NCI-H748 (cell line): ENCODE results near the gene GPR26.
A peak's percentile ranks its signal among the peaks of the same experiment; 100 is the strongest.

Experiments
- DNase-seq: peaks from one replicate; lab custom pipeline; 2025; ENCODE audit not compliant: unreplicated experiment; lab: John Stamatoyannopoulos, UW

The GPR26 gene

DNA sequence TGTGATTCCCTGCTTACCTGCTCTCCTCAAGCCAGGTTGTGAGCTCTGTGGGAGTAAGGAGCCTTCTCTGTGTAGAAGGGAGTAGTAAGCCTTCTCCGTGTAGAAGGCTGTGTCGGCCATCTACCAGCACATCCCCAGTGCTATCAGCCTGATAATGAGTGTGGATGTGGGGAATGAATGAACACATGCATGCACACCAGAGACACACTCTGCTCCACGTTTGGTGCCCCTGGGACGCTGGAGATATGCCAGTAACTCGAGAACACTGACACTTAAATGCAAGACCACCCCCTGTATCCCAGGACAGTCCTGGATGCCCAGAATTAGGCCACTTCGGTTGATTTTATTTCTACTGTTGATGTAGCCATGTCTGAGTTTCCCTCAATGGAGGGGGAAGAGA is 21.1 kb upstream of the GPR26 start:
- DNase-seq, result no peak

DNA sequence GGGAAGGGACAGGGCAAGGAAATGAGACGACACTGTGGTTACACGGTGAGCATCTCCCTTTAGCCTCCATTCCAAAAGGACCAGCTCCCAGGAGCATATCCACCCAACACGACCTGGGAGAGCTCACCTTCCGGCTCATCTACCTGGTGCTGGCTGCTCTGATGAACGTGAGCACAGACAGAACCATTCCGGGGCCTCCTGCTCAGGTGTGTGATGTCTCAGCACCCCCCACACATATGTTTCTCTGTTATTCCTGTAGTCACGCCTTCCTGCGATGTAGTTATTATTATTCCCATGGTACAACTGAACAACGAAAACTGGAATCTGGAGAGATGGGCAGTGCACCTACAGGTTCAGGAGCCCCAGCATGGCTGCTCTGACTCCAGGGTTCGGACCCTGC is 20.5 kb upstream of the GPR26 start:
- DNase-seq, result no peak

DNA sequence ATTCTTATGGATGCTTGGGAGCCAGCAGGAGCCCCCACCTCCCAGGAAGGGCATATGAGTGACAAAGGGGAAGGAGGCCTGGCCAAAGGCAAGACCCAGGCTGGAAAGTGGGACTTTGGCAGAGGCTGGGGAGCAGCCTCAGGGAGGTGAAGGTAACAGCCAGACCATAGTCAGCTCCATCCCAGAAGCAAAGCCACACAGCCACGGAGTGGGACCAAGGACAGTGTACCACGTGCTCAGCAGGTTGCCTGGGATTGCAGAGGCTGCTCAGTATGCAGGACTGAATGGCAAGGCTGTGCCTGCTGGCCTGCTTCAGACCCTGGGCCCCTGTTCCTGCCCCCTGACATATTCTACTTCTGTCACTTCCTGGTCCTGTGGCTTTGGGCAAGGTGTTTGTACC is 17.6 kb upstream of the GPR26 start:
- no peak for DNase-seq

DNA sequence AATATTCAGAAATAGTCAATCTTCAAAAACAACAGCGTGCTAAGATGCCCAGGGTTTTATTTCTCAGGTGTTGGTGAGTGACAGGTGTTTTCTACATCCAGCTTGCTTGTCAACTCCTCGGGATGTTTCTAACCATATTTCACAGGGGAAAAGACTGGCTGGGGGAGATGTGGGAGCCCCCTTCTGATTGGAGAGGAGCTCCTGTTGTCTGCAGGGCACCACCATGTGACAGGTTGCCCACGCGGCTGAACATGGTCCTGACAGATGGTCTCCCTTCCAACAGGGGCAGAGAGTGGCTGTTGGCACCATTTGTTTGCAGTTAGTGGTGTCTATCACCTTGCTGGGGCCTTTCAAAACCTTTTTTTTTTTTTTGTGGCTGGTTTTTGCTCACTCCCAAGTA is 16.5 kb upstream of the GPR26 start:
- DNase-seq, result no peak

DNA sequence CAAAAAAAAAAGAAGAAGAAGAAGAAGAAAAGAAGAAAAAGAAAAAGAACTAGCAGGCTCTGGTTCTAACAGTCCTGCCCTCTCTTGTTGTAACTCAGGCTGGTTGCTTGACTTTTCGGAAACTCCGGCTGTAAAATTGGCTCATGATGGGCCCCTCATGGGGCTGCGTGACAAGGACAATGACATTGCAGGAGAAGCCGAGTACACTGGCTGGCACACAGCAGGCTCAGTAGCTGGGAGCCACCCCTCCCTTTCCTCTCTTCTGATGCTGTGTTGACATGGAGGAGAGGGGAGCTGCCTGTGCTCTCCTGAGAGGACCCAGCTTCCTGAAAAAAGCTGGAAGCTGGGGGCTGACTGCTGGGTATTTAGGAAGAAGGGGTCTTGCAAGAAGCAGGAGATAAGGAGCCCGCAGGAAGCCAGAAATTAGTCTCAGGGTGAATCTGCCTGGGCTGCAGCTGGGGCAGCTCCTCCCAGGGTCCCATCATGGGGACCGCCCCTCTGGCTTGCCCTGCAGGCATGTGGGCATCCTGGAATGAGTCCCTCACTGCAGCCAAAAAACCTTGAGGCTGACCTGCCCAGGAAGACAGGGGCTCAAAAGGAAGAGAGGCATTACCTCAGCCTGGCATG is 14.6 kb upstream of the GPR26 start:
- no peak for DNase-seq

DNA sequence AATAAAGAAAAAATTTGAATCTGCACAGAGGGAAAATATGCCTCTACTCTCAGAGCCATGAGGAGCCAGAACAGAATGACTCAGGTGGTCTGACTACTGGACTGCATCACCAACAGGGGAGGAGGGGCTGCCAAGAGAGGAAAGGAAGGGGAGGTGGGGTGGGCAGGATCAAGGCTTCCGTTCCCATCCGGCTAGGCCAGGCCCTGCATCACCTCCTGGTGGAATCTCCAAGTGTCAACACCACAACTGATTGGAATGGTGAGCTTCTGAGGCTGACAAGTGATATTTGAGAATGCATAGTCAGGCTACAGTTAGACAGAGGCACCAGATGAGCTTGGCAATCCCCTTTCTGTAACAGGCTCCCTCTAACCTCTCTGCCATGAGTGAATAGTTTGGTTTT is 10.4 kb upstream of the GPR26 start:
- DNase-seq, result no peak

DNA sequence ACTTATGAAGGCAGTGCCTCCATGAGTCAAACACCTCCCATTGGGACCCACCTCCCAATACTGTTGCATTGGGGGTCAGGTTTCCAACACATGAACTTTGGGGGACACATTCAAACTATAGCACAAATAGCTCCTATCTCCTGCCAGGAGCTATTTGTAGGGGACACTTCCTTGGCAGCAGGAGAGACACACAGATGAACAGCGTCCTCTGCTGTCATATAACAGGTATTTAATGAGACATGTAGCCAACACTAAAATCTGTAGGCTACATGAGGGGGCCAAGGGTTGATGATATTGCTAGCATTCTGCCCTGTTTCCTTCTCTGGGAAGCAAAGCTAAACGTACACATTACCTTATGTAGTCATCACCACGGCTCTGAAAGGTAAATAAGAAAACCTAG is 2.6 kb upstream of the GPR26 start:
- DNase-seq, result peak; percentile 11

DNA sequence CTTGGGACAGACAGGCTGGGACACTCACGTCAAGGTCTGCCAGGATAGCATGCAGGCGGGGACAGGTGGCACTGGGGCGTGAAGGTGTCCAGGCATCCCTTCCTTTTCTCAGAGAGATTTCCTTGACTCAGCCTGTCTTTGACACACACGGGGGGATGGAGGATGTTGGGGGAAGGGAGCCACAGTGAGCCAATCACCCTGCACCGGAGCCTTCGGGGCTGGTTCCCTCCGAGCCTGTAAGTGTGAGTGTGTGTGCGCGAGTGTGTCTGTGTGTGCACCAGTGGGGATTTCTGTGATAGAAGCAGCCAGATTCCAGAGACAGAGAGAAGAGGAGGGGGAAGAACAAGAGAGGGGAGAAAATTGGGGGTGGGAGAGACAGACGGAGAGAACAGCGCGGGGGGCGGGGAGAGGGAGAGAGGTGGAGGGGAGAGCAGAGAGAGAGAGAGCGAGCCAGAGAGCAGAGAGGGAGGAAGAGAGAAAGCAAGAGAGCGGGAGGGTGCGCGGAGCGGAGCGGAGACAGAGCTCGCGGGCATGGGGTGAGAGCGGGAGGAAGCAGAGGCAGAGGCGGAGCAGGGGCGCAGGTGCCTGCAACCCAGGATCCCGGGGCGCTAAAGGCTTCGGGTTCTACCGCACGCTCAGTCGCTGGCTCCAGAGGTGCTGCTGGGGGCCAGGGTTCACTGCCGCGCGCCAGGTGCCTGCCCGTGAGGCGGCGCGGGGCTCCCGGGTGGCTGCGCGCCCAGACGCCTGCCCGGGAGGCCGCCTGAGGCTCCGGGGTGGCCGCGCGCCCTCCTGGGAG is 466 bp upstream of the GPR26 start:
- DNase-seq, result peak; percentile 20

DNA sequence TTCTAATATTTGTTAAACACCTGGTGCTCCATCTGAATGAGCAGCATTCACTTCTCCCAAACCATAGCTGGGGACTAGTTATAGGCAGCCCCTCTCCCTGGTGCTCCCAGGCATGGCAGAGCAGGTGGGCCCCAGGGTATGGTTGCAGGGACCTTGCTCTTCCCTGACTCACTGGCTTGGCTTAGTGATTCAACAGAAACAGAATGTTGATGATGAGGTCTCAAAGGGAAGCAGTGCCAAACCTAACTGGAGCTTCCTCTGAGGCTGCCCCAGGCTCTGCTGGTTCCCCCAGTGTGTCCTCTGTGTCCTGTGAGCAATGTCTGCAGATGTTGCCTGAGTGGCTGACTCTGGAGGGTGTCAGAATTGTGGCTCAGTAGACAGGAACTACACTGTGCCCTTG is 3.7 kb downstream of the GPR26 start:
- DNase-seq, result no peak

DNA sequence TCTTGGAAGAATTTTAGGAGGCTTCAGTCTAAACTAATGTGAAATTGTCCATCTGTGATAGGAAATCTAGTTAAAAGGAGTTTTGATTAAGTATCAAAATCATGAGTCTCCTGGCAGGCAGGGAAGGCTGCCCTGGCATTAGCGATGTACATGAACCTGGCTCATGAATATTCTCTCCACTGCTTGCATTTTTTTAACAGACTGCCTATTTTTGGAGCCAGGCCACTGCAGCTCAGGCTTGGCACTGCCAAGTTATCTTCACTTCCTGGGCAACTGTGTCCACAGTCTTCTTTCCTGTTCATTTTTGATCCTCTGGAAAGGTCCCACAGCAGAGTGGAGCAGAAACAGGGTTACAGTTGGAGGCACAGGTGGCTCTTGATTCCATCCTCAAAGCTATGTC is 7.0 kb downstream of the GPR26 start:
- DNase-seq, result no peak

DNA sequence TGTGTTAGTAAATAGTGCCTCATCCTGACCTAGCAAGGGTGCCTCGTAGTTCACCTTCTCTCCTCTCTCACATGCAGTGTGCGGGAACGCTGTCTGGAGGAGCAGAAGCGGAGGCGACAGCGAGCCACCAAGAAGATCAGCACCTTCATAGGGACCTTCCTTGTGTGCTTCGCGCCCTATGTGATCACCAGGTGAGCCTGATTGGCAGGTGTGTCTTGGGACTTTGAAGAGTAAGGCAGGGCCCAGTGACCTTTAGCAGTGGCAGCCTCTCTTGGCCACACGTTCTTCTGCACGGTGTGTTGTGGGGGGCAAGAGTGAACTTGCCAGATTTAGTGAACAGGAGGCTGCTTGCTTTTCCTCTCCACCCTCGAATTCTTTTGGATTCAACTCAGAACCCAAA is 8.6 kb downstream of the GPR26 start:
- DNase-seq, result no peak

DNA sequence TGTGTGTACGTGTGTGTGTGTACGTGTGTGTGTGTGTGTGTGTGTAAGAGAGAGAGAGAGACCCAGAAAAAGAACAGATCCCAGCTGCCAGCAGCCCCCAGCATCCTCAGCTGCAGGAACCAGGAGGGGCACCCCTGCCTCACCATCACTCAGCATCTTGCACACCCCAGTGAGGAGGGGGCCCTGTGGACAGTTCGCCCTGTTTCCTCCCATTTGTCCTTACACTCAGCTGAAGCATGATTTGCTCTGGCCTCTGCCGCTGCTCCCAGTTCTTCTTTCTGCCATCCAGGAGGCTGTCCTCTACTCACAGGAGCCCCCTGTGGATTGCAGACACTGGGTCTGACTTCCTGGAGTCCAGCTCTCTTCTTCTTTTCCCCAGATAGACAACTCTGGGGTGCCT is 9.7 kb downstream of the GPR26 start:
- no peak for DNase-seq

DNA sequence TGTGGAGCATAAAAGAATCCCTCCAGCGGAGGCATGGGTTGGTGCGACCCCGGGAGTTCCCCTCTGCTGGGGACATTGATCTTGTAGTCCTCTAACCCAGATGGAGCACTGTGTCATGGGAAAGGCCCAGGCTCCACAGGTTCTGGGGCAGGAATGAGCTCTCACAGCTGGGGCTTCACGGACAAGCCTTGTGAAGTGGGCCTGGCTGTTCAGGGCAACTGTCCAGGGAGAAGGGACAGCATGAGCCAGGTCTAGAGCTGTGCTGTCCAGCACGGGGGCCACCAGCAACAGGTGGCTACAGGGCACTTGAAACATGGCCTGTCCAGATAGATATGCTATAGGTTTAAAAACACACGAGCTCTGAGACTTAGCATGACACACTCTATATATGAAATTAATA is 11.4 kb downstream of the GPR26 start:
- DNase-seq, result no peak

DNA sequence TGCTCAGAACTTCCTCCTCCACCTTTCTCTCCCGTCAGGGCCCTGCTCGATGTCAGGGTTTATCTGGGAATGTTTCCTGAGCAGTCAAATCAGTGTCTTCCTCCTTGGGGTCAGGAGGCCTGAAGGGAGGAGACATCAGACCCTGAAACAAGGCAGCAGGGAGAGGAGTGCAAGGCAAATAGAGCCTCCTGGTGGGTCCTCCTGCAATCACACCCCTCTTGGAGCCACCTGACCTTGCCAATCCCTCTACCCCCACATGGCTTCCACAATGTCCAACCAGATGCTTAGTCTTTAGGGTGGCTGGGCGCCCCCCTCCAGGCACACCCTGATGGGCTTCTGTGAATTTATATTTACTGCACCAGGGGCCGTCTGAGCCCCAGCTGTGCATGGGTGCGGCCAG is 12.2 kb downstream of the GPR26 start:
- DNase-seq, result no peak

DNA sequence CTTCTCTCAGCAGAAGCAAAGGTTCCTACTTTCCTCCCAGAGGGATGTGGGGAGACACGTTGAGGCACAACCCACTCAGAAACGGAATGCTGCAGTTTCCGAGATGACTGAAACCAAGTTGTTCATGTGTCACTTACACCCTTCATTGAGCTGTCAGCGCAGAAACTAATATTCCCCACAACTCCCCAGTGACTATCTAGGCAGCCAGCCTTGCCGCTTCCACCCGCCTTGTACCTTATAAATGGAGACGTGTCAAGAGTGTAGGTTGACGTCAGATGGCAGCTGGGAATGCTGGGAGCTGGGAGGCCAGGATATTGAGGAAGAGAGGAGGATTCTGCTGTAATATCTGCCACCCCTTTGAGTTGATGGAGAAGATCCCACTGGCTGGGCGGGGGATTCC is 15.1 kb downstream of the GPR26 start:
- DNase-seq, result no peak

DNA sequence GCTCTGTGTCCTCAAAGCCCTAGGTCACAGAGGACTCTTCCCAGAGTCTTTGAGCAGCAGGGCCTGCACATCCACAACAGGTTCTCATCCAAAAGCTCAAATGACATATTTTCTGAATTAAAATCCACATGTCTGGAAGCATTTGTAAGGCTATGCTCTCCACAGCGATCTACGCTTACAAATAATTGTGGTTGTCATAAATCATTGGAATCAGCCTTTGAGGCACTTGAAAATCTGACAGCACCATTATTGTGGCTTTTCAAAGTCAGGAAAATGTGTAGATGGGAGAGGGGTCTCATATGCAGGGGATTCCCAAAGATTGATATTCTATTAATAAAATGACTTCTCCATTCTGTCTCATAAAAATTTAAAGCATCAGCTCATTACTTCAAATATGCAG is 16.3 kb downstream of the GPR26 start:
- DNase-seq, result no peak

DNA sequence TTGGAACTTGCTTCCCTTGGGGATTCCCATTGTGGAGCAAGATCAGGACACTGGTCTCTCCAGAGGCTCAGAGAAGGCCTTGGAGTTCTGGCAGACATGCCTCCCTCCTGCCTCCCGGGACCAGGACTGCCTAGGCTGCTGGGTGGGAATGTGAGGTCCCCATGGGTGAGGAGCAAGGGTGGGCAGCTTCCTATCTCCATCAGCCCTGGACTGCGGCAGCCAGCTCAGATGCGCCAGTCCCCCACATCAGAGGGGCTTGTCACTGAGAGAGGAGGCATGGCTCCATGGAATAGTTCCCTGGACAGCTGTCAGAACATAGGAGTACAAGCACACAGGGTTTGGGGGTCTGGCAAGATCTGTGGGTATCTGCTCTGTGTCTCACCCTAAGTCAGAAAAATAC is 17.3 kb downstream of the GPR26 start:
- DNase-seq, result no peak

DNA sequence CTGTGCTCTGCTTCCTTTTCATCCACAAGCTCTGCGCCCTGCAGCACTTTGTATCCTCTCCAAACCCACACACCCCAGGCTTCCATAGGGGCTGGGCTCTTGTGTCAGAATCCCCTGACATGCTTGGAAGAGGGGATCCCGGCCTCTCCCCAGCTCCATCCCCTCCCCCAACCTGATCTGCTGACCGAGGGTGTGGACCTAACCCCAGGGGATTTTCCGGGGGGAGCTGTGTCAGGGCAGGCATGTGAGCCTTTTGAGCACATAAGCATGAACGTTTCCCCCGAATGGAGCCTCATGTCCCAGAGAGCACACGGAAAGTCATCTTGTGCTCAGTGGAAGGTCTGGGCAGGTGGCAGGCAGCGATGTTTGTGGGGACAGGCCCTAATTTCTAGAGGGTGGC is 17.7 kb downstream of the GPR26 start:
- no peak for DNase-seq

DNA sequence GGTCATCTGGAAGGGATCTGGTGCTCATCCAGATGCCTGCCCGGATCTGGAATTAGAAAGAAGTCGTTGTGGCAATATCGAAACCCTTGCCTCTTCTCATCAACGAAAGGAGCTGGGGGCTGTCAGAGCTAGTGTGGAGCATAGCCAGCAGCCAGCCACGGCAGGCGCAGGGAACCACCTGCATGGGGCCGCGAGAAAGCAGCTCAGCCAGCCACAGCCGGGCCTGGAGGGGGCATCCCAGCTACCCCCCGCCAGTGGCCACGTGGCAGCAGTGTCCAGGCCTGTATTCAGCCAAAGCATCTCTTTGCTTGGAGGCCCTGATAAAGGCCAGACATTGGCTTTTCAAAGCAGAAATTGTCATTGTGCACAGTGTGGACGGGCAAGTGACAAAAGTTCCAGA is 19.1 kb downstream of the GPR26 start:
- DNase-seq, result no peak

DNA sequence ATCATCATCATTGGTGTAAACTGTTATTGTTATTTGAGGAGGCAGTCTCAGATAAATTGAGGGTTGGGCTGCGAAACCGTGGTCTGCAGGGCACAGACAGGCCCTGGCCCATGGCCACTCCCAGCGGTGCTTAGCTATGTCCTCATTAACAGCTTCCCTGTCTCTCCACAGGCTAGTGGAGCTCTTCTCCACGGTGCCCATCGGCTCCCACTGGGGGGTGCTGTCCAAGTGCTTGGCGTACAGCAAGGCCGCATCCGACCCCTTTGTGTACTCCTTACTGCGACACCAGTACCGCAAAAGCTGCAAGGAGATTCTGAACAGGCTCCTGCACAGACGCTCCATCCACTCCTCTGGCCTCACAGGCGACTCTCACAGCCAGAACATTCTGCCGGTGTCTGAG is 21.6 kb downstream of the GPR26 start:
- peak; percentile 7 for DNase-seq

DNA sequence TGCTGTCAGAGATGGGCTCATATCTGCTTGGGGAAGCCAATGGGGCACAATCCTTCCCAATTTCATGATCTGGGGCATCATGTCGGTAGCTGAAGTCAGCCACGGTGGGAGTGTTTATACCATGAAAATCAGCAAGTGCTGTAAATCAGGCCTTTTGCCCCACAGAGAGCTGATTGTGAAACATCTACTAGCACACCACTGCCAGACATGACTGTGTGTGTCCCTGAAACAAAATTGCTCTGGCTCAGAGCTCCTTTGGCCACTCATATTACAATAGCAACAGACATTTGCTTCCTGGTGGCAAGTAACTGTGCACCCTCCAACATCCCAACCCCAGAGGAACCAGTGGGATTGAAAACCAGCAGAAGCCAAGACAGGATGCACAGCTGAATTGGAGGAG is 23.7 kb downstream of the GPR26 start:
- no peak for DNase-seq

DNA sequence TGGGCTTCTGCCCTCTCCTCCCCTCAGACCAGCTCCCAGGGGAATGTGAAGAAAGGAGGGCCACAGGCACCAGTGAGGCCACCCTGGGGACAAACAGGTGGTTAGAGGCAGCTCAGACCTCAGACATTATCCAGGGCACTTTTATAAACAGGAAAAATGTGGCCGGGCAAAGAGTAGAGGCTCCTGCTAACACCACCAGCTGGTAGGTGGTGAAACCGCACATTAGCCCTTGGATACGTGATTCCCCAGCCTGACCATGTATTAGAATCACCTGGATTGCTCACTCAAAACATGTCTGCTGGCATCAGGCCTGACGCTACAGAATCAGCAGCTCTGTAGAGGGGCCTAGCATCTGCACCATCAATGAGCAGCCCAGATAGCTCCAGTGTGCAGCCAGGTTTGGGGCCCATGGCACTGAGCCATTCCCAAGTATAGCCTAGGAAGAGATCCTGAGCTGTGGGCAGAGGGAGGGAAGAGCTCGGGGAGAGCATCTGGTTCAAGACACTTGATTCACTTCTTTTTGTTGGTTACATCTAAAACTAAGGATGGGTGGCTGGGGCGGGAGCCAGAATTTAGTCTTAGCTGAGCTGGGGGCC is 37.1 kb downstream of the GPR26 start:
- DNase-seq, result no peak

DNA sequence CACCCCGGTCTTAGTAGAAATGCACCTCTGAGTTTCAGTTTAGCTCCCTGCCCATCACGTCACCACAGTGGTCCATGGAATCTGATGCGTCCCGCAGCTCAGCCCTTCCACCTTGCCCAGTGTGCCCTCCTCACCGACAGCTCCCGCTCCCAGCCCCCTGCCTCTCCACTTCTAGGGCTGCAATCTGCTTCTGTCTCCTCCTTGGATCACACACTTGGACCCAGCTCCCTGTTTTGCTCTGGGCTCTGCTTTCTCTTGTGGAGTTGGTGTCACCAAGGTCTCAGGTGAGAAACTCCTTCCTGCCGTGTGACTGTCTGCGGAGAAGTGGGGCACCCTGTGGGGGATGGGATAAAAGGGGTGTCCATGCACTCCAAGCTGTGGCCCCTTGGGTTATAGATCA is 37.9 kb downstream of the GPR26 start:
- DNase-seq, result no peak
